ENCODE measurements around the gene PLCB1.

DNA sequence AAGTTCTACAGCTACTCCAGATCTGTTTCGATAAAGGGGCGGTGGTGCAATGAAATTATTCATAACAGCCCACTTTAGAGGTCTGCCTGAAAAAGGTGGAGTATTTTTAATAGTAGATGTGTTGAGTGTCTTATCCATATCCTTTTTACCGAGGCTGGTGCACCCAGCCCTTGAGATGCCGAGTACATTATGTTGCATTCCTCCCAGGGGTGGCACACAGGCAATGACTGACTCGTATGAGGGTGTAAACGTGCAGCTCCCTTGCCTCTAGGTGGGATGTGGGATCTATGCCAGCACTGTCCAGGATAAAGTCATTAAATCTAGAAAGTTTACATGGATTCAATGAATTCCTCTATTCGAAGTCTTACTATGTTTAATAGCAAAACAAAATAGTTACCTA, 355.6 kb downstream of the PLCB1 start:
- TF ChIP-seq CTCF (conservative IDR thresholded peaks at IDR 0.05 in 1 of 2, IDR thresholded peaks at IDR 0.05 in 1 of 2; ENCODE audit: extremely low read depth in 1 of 2, insufficient read depth in 1 of 2, low read depth in 1 of 2, low read length in 2 of 2) (no peak), EZH2 (IDR thresholded peaks at IDR 0.05; ENCODE audit: borderline replicate concordance, low read length) (no peak)
